Adipose tissue (tissue), 3 donors: ENCODE results near the gene C19orf12. TPM values are rescaled to one million over a fixed set of nuclear protein-coding genes. Genes with fewer than 3 reads are reported as not detected.
A peak's percentile ranks its signal among the peaks of the same experiment; 100 is the strongest.
"Not testable (repeated sequence)": the region's sequence is repeated elsewhere in the genome, so short reads cannot be mapped to it uniquely, and the experiment has no call there.

ENCODE experiments used
- H3K27ac ChIP-seq: one replicate; pipeline ENCODE4 v1.5.1; 2013; ENCODE audit warnings: low read depth, low read length
- WGBS, 3 donors: extraction: QIAGEN DNeasy Blood & Tissue Kit; methylation state at CpG; one replicate each; pipeline ENCODE4 v1.1.7; 2013; 5-methylcytosine and 5-hydroxymethylcytosine counted together
- polyA plus RNA-seq, 3 donors: library from polyadenylated mRNA; stranded (reverse); fragments of 200-250 nt; gene quantifications; one replicate each; pipeline ENCODE4 v1.2.3, GENCODE V29; 2013
- donor health status: healthy with polysubstance abuse.
- donor health status: Bipolar disorder and iron deficiency.
- donor health status: healthy.

Gene C19orf12
- polyA plus RNA-seq, 3 donors = 24.1 to 144 (median 47.1) TPM

DNA sequence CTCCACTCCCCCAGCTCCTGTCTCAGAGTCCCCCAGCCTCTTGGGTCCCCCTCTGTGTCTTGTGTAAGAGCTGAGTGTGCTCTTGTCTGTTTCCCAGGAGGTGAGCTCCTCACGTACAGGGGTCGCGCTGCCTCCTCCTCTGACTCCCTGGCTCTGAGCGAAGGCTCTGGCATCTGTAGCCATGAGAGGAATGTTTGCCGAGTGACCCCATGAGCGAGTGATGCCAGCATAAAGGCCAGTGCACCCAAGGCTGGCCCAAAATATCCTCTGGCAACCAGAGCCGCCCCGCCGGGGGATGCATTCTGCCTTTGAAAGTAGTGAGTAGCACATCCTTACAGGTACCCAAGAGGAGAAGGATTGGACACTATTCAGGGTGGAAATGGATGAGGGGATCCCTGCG is 26.2 kb upstream of the C19orf12 start:
- H3K27ac ChIP-seq = no peak overlapping the region
- WGBS, 3 donors = 83 to 91% (median 88%) methylated on average over 10 of the region's 10 CpGs

DNA sequence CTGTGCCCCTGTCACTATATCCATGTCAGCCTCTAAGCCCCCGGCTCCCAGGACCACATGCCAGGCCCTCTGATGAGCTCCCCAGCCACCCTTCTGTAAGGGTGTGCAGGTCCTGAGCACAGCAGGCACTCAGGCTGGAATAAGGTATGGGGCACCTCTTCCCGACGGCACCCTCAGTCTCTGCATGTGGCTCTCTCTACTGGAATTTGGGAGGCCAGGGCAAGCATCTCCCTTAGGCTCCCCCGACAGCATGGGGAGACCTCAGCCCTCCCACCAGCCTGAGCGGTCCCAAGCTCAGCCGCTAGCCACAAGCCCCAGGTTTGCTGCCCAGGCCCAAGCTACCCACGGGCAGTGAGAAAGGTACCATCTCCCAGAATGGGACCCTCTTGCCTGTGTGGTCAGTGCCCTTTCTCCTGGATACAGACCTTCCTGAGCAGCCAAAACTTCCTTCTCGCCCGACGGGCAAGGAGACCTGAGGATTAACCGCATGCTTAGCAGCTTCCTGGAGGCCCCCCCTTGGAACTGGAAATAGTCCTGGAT is 22.5 kb upstream of the C19orf12 start:
- 81% methylated on average over 11 of the region's 11 CpGs for WGBS, 3 donors
- H3K27ac ChIP-seq = no peak overlapping the region

DNA sequence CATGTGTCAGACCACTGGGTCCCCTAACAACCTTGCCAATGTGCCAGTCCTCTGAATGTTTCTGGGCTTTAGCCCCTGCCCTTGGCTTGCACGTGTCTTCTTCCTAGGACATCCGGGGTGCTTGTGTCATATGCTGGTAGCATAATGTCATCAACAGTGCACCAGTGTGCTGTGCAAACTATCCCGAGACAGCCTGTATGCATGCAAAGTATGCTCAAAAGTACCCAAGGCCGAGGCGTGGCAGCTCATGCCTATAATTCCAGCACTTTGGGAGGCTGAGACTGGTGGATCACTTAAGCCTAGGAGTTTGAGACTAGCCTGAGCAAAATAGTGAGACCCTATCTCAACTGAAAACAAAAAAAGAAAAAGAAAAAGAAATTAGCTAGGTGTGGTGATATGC is 20.8 kb upstream of the C19orf12 start:
- 72 to 84% (median 84%) methylated on average over 5 of the region's 5 CpGs for WGBS, 3 donors
- no peak overlapping the region for H3K27ac ChIP-seq

DNA sequence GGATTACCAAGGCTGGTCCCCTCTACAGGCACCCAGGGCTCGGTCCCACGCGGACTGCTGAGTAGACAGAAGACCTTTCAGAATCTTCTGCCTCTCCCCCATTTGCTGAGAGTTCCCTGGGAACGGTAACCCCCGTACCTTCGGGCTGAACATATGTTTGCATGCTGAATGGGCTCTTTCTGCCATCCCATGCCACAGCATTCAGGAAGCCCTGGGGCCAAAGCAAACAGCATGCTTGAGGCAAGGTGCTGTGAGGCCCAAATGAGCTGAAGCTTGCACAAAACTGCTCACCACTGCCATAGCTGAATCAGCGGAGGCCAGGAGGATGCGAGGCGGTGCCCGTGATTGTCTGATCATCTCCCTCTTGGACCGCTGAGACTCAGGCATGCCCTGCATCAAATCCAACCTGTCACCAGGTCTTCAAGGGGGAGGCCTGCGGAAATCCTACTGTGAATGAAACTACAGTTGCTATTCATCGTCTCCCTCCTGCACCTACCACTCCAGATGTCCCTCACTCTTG is 16.3 kb upstream of the C19orf12 start:
- WGBS, 3 donors = 81 to 93% (median 92%) methylated on average over 13 of the region's 13 CpGs
- H3K27ac ChIP-seq = no peak overlapping the region

DNA sequence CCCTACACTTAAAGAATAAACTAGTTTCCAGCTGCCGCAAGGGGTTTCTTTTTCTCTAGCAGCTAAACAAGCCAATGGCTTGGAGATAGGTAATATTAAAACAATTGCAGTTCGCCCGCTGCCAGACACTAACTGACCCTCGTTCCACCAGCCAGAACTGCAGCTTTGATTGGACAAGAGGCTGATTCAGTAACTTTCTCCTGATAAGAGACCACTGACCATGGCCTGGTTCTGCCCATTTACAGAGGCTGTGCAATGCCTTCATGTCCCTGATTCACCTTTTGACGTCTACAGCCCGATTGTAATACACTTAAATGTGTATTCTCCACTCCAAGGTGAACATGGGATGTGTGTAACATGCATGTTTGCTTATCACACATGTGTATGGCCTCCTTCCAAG is 12.8 kb upstream of the C19orf12 start:
- 65 to 82% (median 79%) methylated on average over 6 of the region's 6 CpGs for WGBS, 3 donors
- no peak overlapping the region for H3K27ac ChIP-seq

DNA sequence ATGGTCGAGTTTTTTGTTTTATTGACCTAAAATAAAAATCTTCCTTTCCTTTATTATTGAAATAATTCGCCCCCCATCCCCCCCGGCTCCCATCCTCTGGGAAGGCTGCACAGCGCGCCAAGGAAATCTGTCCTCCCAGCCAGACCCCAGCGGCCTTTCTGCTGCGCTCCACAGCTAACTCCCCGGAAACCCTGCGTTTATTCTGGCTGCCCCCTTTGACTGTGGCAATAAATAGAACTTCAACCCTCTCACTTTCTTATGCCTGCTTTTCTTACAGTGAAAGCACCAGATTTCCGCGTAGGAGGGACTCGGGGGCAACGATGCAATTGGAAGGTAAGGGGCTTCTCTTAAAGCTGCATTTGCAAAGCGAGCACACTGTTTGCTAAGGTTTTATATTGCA is 9.7 kb upstream of the C19orf12 start:
- 41 to 54% (median 48%) methylated on average over 14 of the region's 14 CpGs for WGBS, 3 donors
- H3K27ac ChIP-seq = no peak overlapping the region

DNA sequence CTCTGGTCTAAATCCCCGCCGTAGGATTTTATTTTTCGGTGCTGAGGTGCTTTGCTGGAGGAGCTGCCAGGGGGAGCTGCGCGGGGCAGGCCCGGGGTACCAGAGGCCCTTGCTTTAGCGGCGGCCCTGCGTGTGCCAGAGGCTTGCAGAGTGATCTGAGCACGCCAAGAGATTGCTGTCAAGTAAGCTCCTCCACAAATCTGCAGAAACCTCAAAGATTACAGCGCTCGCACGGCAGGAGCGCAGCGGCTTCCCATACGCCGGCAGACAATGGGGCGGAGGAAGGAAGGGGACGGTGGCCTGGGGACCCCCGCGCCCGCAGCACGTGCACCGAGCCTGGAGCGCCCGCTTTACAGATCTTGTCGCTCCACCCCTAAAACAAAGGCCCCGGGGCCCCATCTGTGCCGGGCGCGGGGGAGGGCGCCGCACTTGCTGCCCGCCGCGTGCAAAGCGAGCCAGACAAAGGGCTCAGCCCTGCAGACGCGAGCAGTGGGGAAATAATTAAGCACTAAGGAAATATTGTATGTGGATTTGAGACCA is 9.1 kb upstream of the C19orf12 start:
- no peak overlapping the region for H3K27ac ChIP-seq
- 1 to 2% (median 2%) methylated on average over 37 to 39 of the region's 39 CpGs for WGBS, 3 donors

DNA sequence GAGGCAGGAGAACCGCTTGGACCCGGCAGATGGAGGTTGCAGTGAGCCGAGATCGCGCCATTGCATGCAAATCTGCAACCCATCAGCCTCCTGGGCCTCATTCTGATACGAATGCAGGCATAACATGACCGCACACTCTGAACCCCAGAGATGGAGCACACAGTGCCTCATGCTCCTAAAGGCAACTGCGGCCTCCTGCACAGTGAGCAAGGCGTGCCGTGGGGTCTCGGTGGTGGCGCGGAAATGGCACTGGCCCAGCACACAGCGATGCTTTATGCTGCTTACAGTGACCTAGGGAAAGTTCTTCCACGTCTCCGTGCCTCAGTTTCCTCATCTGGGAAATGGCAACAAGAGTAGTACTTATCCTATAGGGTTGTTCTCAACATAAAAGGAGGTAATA is 2.0 kb upstream of the C19orf12 start:
- H3K27ac ChIP-seq = no peak overlapping the region
- 79 to 85% (median 83%) methylated on average over 16 of the region's 16 CpGs for WGBS, 3 donors

DNA sequence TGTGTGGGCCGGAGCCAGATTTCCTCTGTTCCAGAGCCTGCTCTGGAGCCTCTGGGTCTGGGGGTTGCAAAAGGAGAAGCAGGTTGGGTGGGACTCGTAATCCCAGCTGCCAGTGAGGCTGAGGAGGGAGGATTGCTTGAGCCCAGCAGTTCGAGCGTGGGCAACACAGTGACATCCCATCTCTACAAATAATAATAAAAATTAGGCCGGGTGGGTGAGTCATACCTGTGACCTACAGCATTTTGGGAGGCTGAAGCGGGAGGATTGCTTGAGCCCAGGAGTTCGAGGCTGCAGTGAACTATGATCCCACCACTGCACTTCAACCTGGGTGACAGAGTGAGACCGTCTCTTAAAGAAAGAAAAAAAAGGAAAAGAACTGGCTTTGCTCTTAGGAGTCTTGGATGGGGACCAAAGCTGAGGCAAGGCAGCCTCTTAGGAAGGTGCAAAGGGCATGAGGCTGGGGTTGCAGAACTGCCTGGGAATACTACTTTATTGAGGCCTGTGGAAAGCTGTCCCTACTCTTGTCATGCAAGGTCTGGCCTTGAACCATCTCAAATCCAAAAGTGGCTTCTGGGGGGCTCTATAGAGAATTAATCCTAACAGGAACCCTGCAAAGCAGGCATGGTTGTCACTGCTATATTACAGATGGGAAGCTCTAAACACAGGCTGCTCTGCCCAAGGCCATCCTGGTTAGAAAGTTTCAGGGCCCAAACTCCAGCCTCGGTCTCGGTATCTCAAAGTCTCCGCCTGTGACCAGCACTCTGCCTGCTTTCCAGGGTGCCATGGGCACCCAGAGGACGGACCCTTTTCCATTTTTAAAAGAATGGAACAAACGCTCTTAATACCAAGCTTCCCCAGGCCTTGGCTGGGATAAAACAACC is 880 bp upstream of the C19orf12 start:
- peak overlapping the region; percentile 96 for H3K27ac ChIP-seq
- 15 to 29% (median 24%) methylated on average over 13 of the region's 13 CpGs for WGBS, 3 donors

DNA sequence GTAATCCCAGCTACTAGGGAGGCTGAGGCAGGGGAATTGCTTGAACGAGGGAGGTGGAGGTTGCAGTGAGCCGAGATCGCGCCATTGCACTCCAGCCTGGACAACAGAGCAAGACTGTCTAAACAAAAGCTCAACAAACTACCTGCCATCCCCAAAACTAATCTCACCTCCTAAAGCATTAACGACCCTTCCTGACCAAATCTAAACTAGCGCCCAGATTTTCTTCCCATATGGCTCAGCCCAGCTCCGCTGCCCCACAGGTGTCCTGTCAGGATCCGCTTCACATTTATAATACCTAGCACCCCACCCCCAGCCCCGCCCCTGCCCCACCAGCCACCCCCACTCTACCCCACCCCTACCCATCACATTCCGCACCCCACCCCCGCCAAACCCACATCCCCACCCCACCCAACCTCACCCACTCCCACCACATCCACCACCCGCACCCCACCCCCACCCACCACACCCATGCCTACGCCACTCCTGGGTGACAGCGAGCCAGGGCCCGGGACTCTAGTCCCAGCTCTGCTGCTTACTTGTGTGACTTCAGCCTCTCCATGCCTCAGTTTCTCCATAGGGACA is 599 bp downstream of the C19orf12 start:
- 16 to 28% (median 26%) methylated on average over 12 to 15 of the region's 15 CpGs for WGBS, 3 donors
- H3K27ac ChIP-seq = no peak overlapping the region

DNA sequence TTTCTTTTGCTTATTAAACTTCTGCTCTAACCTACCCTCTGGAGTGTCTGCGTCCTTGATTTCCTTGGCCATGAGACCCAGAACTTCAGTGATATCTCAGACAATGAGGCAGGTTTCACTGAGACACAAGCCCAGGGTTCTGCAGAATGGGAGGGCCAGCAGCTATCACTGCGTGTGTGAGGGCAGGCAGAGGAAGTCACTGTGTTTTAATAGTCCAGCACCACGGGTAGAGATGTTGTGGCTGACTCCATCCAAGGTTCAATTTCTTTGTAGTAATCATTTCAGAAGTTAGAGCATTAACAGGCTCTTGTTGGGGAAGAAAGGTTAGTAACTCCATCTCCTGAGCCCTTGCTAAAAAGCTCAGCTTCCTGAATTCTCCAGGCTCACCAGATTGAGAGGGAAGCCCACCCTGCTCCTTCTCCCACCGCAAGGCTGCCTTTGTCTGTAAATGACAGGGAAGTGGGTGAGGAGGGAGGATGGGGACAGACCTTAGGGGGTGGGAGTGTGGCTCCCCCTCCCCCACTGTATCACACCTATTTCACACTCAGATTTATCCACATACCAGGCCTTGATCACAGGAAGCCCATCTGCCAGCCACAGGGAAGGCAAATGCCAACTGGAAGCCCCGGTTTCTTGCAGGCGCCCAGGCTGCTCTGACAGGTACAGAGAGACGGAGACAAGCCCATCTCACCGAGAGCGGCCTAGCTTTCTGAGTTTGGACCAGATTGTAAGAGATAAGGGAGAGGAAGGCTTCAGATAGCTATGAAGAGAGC is 2.1 kb downstream of the C19orf12 start:
- WGBS, 3 donors = 66 to 74% (median 71%) methylated on average over 9 of the region's 9 CpGs
- no peak overlapping the region for H3K27ac ChIP-seq

DNA sequence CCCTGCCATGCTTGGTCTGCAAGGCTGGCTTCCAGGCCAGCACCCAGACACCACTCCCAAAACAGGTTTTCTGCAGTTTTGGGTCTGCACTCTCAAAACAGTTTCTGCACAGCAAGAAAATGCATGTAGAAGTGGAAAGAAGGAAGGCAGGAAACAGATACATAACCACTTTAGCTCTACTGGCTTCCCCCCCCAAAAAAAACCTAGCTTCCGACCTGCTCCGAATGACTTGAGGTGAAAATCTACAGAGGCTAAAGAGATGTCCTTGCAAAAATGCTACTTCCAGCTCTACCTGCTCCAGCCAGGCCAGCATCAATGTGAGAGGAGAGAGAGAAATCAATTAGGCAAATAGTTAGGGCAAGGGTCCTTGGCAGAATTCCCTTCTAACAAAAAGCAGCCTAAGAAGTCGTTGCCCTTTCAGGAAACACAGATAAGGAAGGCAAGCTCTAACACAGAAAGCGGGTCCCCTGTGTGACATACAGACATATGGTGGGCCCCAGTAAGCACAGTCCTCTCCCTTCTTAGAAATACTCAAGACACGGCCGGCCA is 3.4 kb downstream of the C19orf12 start:
- 36 to 63% (median 49%) methylated on average over 6 of the region's 6 CpGs for WGBS, 3 donors
- no peak overlapping the region for H3K27ac ChIP-seq

DNA sequence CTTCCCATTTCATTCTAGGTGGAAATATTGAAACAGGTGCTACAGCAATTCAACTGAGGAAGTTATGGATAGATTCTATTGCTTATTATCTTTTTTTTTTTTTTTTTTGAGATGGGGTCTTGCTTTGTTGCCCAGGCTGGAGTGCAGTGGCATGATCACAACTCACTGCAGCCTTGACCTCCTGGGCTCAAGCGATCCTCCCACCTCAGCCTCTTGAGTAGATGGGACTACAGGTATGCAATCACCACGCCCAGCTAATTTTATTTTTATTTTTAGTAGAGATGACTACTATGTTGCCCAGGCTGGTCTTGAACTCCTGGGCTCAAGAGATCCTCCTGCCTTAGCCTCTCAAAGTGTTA is 5.6 kb downstream of the C19orf12 start:
- not testable (repeated sequence) for H3K27ac ChIP-seq
- WGBS, 3 donors = 92 to 100% (median 97%) methylated on average over 2 of the region's 2 CpGs

DNA sequence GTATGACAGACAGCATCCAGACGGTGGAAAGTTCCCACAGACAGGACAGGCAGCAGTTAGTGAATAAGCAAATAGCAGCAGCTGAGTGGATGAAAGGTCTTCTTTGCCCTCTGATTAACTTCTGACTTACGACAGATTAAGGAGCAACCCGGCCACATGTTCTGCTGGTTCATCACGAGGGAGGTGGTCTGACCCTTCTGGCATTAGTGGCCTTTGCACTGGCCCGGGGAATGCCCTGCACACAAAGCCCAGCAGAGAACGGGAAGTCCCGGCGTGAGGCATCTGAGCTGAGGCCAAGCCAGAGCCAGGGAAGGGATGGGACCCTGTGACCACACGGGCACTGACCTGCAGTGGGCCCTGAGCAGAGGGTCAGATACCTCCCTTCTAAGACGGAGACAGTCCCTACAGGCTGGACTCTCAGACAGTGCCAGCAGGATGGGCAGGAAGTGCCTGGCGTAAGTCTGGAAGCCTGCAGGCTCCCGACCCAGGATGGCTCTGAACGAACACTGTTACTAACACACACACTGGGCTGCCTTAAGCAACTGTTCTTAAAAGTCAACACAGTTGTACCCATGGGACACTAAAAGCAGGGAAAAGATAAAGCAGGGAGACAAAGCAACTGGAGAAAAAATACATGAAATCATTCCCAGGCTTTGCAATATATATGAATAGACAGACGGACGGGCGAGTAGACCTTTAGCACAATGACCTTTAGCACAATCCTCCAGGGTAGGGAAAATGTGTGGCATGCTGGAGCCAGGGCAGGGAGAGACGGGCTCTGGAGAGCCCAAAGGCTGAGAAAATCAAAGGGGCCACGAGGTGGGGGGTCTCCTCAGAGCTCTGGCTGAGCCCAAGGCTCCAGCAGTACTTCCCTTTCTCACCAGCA is 6.3 kb downstream of the C19orf12 start:
- 59 to 79% (median 64%) methylated on average over 18 of the region's 18 CpGs for WGBS, 3 donors
- H3K27ac ChIP-seq = no peak overlapping the region

DNA sequence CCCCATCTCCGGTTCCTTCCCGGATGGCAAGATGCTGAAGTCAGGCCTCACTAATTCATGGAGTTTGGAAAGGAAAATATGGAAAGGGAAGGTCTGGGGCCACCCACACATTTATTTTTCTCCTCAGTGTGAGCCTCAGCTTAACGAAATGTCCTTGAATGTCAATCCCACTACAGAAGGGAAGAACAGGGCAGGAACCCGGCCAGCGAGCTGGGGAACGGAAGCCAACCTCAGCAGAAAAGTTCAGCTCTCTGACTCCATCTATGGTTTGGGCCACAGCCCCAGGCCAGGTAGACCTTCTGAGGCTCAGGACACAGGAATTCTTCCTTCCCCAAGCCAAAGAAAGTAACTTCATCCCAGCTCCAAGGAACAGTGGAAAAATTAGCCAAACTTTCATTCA is 8.4 kb downstream of the C19orf12 start:
- 73 to 75% (median 74%) methylated on average over 6 of the region's 6 CpGs for WGBS, 3 donors
- no peak overlapping the region for H3K27ac ChIP-seq

DNA sequence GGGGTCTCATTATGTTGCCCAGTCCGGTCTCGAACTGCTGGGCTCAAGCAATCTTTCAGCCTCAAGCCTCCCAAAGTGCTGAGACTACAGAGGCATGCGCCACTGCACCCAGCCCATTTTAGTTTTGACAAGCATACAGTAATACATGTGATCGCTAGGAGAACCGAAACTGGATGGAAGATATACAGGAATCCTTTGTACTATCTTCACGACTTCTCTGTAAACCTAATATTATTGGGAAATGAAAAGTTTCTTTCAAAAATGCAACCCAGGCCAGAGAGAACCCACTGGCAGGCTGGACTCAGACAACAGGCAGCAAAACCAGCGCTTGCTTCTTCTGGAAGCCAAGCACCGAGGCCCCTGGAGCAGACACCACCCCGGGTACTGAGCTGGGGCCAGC is 9.4 kb downstream of the C19orf12 start:
- 81 to 94% (median 91%) methylated on average over 9 of the region's 9 CpGs for WGBS, 3 donors
- no peak overlapping the region for H3K27ac ChIP-seq
